GM18907 (cell line): ENCODE results near the gene SEPTIN1.
A peak's percentile ranks its signal among the peaks of the same experiment; 100 is the strongest.

Source experiments
- ATAC-seq: cut with Tn5 transposase; IDR thresholded peaks from one replicate; pipeline ENCODE4 v1.9.1; 2021; ENCODE audit warnings: mild to moderate bottlenecking, moderate library complexity; ENCODE audit not compliant: unreplicated experiment

Gene SEPTIN1

DNA sequence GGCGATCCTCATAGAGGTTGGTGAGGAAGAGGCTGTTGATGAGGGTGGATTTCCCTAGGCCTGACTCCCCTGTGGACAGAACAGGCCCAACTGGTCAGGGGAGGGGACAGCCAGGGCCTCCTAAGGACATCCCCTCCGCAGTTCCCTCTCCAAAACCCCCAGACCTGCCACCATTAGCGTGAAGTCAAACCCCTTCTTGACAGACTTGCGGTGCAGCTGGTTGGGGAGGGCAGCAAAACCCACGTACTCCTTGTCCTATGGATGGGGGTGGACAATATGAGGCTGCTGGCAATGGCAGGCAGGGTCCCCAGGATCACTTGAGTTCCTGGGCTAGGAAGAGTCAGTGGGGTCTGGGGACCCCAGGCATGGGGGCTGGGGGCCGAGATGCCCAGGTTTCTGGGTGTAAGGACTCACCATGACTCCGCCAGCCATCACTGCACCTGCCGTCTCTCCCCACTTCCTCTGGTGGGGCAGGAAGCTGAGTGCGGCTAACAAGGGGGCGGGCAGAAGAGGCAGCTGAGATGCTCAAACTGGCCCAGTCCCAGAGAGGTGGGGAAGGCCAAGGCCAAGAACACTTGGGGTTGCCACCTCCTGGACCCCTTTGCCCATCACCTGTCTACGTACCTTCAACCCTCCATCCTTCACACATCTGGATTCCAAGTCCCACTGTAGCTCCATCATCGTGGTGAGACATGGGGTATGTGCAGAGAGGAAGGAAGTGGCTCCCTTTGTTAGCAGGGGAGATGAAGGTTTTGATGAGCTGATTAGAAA is at the start of gene SEPTIN1:
TSS of gene SEPTIN1 (minus strand) at position 451 of the 771 bp plus-strand sequence. CDS start at position 432, 19 bp downstream.
- no peak for ATAC-seq

GRCh38 chr16:30430428-30430970 is 48.1 kb upstream of the SEPTIN1 start:
- peak; percentile 16 for ATAC-seq

- peak; percentile 96 for ATAC-seq
Measured at GRCh38 chr16:30429678-30430427, 47.5 kb upstream of the SEPTIN1 start, which contains the start of gene DCTPP1. TSS of gene DCTPP1 (minus strand) at chr16:30430030. CDS start at chr16:30429980, 50 bp downstream.

DNA sequence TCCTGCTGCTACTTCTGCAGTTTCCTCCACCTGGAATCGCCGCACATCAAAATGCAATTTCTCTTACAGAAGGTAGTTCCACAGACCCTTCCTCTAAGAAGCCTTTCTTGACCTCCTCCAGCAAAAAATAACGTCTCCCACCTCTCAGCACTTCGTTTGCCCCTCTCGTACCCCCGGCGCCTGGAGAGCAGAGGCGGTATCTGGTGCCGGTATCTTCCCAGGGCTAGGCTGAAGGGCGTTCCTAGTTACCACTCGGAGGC is 47.0 kb upstream of the SEPTIN1 start:
- ATAC-seq, result no peak

GRCh38 chr16:30428055-30428454 is 45.7 kb upstream of the SEPTIN1 start:
- no peak for ATAC-seq

DNA sequence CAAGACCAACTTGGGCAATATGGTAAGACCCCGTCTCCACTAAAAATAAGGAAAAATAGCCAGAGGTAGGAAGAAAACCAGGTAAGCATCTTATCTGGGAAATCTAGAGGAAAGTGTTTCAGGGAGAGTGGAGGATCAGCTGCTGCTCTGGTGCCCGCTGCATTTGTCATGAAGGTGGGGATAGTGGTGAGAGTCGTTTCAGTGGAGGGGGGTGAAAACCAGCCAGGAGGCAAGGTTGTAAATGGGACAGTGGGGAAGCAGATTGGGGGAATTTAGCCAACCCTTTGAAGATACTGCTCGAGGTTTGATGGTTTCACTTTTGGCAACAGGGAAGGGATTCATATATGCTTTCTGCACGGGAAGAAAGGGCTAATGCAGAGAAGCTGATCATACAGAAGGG is 38.6 kb upstream of the SEPTIN1 start:
- no peak for ATAC-seq

DNA sequence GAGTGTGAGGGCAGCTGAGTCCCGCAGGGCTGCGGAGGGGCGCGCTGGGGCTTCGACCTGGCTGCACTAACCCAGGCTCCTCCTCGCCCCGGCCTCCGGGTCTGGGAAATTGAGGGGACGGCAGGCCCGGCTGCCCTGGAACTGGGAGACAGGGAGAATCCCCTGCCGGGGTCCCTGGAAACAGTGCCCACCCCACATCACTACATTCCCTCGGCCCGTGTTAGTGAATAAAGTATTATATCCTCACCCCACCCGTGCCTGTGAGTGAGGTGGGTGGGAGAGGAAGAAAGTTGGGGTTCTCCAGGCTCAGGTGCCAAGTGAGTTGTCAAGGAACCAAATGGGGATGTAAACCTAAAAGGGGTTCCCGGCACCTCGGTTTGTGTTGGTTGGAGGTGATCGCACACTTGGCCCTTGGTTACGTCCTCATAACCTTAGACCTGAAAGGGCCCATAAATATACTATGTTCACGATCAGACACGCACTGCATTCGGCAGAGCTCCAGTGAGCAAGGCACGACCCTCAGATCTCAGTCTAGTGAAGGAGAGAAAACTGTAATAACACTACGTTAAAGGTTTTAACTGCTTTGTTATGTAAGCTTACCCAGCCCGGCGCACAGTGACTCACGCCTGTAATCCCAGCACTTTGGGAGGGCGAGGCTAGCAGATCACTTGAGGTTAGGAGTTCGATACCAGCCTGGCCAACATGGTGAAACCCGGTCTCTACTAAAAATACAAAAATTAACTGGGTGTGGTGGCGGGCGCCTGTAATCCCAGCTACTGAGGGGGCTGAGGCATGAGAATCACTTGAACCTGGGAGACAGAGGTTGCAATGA is 36.2 kb upstream of the SEPTIN1 start:
- no peak for ATAC-seq

- peak; percentile 79 for ATAC-seq
Measured at GRCh38 chr16:30417529-30418349, 35.4 kb upstream of the SEPTIN1 start.

GRCh38 chr16:30416624-30417528 is 34.5 kb upstream of the SEPTIN1 start:
- no peak for ATAC-seq

GRCh38 chr16:30416047-30416603 is 33.8 kb upstream of the SEPTIN1 start:
- ATAC-seq, result no peak

DNA sequence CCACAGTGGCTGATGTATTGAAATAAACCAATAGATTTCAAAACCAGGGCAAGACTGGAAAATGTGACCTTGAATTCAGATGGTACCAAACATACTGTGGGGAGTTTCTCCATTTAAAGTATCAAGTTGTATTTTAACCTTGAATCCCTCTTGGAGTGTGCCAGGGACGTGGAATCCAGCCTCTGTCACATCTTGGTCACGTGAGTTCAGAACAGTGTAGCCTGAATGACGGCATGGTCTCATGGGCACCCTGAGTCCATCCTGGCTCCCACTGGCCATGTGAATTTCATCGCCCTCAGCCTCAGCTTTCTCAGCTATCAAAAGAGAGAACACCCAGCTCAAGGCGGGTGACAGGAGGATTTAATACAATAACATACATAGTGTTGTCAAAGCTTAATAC is 31.8 kb upstream of the SEPTIN1 start:
- ATAC-seq, result no peak

- ATAC-seq, result no peak
Measured at GRCh38 chr16:30413112-30413806, 30.9 kb upstream of the SEPTIN1 start.

DNA sequence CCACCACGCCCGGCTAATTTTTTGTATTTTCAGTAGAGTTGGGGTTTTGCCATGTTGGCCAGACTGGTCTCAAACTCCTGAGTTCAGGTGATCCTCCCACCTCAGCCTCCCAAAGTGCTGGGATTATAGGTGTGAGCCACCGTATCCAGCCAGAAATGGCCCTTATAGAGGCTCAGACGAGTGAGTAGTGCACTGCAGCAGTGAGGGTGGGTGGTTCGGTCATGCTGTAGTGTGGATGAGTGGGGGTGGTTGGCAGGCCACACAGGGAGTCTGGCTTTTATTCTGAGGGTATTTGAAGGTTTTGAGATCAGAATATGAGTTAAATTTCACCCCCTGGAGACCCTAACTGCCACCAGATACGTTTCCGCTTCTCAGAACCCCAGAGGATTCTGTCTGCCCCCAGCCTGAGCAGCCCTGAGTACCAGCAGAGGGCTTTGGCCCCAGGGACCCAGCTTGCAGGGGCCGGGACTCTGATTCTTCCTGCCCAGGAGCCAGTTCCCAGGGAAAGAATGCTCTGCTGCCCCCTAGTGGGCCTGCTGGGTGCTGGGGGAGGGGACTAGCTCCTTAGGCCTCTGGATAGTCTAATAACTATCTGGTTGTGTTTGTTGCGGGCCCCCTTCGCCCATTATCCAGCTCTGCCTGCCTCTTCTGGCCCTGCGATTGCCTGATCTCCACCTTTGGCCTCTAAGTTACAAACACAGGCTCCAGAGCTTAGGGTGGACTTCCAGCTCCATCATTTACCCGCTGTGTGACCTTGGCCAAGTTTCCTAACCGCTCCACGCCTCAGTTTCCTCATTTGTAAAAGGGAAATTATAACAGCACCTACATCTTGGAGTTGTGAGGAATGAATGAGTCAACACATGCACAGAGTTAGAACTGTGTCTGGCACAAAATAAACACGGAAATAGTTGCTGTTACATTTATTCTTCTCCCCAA is 27.0 kb upstream of the SEPTIN1 start:
- ATAC-seq, result peak; percentile 57

DNA sequence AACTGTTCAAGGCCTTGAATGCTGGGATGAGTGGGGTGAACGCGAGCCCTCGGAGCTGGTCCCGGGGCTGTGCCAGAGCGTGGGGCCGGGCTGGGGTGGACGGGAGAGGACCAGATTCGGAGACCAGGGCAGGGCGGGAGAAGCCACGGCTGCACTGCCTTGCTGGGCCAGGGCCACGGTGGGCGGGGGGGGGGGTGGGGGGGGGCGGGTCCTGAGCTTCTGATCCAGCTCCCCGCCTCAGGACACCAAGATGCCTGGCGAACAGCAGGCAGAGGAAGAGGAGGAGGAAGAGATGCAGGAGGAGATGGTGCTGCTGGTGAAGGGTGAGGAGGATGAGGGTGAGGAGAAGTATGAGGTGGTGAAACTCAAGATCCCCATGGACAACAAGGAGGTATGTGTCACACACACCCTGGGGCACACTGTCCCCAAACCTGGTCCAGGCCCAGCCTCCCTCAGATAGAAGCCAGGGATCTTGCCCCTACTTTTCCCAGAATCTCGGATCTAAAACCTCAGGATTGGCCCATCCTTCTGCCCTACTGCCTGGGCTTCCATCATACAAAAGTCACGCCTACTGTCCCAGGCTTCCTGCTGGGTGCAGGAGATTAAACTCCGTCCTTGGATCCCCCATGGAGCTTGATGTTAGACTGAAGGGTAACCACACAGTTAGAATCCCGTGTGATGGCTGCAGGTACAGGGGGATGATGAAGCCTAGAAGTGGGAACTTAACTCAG is 25.6 kb upstream of the SEPTIN1 start:
- peak; percentile 2 for ATAC-seq

DNA sequence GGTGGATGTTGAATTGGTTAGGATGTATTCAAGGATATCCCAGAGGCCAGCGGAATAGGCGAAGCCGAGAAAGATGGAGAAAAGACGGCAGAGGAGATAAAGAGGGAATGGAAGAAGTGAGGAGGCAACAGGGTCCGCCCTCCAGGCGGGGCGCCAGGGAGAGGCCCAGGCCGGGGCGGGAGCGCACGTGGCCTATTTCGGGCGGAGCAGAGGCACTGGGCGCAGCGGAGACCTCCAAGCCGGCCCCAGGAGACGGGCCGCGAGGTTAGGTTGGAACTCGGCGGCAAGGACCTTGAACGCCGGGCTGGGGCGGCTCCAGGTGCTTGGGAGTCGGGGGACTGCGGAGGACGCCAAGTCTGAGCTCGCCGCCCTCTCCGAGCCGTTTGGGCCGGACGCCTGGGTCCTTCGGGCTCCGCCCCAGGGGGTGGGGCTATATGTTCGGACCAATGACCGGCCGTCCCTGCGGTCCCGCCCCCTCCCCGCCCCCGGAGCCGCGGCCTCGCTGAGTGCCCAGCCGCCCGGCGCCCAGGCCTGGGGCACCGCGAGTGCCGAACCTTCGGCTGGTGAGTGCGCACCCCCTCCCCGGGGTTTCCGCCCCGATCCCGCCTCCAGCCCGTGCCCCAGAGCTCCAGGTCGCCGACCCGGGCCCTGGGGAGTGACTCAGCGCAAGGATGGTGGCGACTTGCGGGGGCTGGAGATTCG is 24.9 kb upstream of the SEPTIN1 start, which contains the start of gene ZNF771:
TSS of gene ZNF771 (plus strand) at position 505 of the 702 bp plus-strand sequence. CDS start 448 bp downstream, outside the sequence.
- ATAC-seq, result peak; percentile 76

- ATAC-seq, result peak; percentile 5
Measured at GRCh38 chr16:30406795-30407101, 24.4 kb upstream of the SEPTIN1 start.
